HepG2 (cell line): ENCODE data around the gene TBCD. TPM values are rescaled to one million over a fixed set of nuclear protein-coding genes. Genes with fewer than 3 reads are reported as not detected.
A peak's percentile ranks its signal among the peaks of the same experiment; 100 is the strongest.

ENCODE experiments used
- FOXO4 ChIP-seq: sonication (generic); formaldehyde crosslinking; conservative IDR thresholded peaks from 2 replicates; pipeline ENCODE4 v1.8.1; 2023; ENCODE audit warnings: missing genetic modification reagents
- JUND ChIP-seq: sonication (generic); formaldehyde crosslinking; IDR thresholded peaks from 2 replicates; pipeline ENCODE4 v1.8.0; 2022; ENCODE audit warnings: mild to moderate bottlenecking, missing genetic modification reagents
- MYNN ChIP-seq: sonication (generic); formaldehyde crosslinking; IDR thresholded peaks from 2 replicates; pipeline ENCODE4 v1.4.0; 2020; ENCODE audit warnings: mild to moderate bottlenecking, low read depth, missing genetic modification reagents
- NR0B2 ChIP-seq: sonication (generic); formaldehyde crosslinking; IDR thresholded peaks from 2 replicates; pipeline ENCODE4 v1.4.0; 2020; ENCODE audit warnings: mild to moderate bottlenecking, missing genetic modification reagents
- PRMT3 ChIP-seq: sonication (generic); formaldehyde crosslinking; IDR thresholded peaks from 2 replicates; pipeline ENCODE4 v1.8.1; 2022; ENCODE audit warnings: low read depth, mild to moderate bottlenecking, moderate library complexity, missing genetic modification reagents, borderline replicate concordance
- SRSF1 ChIP-seq: fragments of 200-400 bp; formaldehyde crosslinking; optimal IDR thresholded peaks from 2 replicates; pipeline ENCODE3; 2017; ENCODE audit warnings: mild to moderate bottlenecking, low read depth, low read length, moderate library complexity
- THAP11 ChIP-seq: IDR thresholded peaks from 2 replicates; pipeline ENCODE4 v1.6.1; 2016; ENCODE audit warnings: missing biosample characterization, missing genetic modification reagents
- USF2 ChIP-seq, 2 experiments: sonication (generic) in 1 of 2; formaldehyde crosslinking in 1 of 2; IDR thresholded peaks; 2 replicates each; pipeline versions ENCODE4 v1.5.1 to v1.6.1; 2011 to 2020; ENCODE audit warnings: borderline replicate concordance in 1 of 2, low read depth in 1 of 2, low read length in 1 of 2, mild to moderate bottlenecking in 1 of 2, missing genetic modification reagents in 1 of 2, moderate library complexity in 1 of 2
- ZFX ChIP-seq: sonication (generic); formaldehyde crosslinking; IDR thresholded peaks from 2 replicates; pipeline ENCODE4 v1.4.0; 2020; ENCODE audit warnings: mild to moderate bottlenecking, low read depth, missing genetic modification reagents, moderate library complexity
- ZNF773 ChIP-seq: sonication (generic); formaldehyde crosslinking; IDR thresholded peaks from 2 replicates; pipeline ENCODE4 v1.4.0; 2020; ENCODE audit warnings: missing genetic modification reagents, borderline replicate concordance
- polyA plus RNA-seq, 8 experiments: library from polyadenylated mRNA; depleted of rRNA in 3 of 8; stranded (reverse) in 7 of 8; unstranded in 1 of 8; fragments of >200 nt; fragmentation: Illumina TruSeq in 4 of 8; extraction: Trizol in 4 of 8; gene quantifications; 2 replicates each; pipeline versions ENCODE4 v1.2.1 to v1.2.3, GENCODE V29; 2011 to 2016; ENCODE audit warnings: low read depth in 4 of 8, missing spikeins in 1 of 8, mixed read lengths in 1 of 8; ENCODE audit not compliant: insufficient read depth in 1 of 8
- total RNA-seq, 5 experiments: library from RNA; depleted of rRNA; stranded (reverse); fragments of >200 nt; fragmentation: Illumina TruSeq; extraction: Trizol; gene quantifications; 2 replicates each; pipeline ENCODE4 v1.2.3, GENCODE V29; 2016; ENCODE audit warnings: low read depth in 1 of 5
- TF ChIP-seq, protein P1 (sequence below): sonication (generic); formaldehyde crosslinking; IDR thresholded peaks from 2 replicates; pipeline ENCODE4 v1.4.0; 2020; ENCODE audit warnings: low read depth, missing genetic modification reagents

Gene TBCD
- total and polyA plus RNA-seq, 2 of the 13 experiments (the other 11 are each of a cell fraction or from before 2014, with no cell fraction given) = 33.9 to 54.8 TPM

- TF ChIP-seq NR0B2 (peak; percentile 66; the same call in 1 of the 2 replicates), SRSF1 (no peak), JUND (CRISPR knock-in tag) (no peak), THAP11 (0 out of 2 replicates have a peak, but pooled peaks have one; percentile 36), PRMT3 (CRISPR knock-in tag) (peak; percentile 48; the same call in 1 of the 2 replicates), MYNN (no peak), FOXO4 (CRISPR knock-in tag) (no peak), ZNF773 (0 out of 2 replicates have a peak, but pooled peaks have one; percentile 10), USF2 (IDR thresholded peaks at IDR 0.05; ENCODE audit: low read depth, low read length) (no peak), USF2 (CRISPR knock-in tag; IDR thresholded peaks at IDR 0.05; ENCODE audit: borderline replicate concordance) (peak; percentile 10; the same call in 1 of the 2 replicates), ZFX (CRISPR knock-in tag) (peak; percentile 85)
- TF ChIP-seq, protein P1, sequence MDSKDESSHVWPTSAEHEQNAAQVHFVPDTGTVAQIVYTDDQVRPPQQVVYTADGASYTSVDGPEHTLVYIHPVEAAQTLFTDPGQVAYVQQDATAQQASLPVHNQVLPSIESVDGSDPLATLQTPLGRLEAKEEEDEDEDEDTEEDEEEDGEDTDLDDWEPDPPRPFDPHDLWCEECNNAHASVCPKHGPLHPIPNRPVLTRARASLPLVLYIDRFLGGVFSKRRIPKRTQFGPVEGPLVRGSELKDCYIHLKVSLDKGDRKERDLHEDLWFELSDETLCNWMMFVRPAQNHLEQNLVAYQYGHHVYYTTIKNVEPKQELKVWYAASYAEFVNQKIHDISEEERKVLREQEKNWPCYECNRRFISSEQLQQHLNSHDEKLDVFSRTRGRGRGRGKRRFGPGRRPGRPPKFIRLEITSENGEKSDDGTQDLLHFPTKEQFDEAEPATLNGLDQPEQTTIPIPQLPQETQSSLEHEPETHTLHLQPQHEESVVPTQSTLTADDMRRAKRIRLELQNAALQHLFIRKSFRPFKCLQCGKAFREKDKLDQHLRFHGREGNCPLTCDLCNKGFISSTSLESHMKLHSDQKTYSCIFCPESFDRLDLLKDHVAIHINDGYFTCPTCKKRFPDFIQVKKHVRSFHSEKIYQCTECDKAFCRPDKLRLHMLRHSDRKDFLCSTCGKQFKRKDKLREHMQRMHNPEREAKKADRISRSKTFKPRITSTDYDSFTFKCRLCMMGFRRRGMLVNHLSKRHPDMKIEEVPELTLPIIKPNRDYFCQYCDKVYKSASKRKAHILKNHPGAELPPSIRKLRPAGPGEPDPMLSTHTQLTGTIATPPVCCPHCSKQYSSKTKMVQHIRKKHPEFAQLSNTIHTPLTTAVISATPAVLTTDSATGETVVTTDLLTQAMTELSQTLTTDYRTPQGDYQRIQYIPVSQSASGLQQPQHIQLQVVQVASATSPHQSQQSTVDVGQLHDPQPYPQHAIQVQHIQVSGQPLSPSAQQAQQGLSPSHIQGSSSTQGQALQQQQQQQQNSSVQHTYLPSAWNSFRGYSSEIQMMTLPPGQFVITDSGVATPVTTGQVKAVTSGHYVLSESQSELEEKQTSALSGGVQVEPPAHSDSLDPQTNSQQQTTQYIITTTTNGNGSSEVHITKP (CRISPR knock-in tag) = 0 out of 2 replicates have a peak, but pooled peaks have one; percentile 9
Observed at GRCh38 chr17:82716203-82717010, 35.5 kb upstream of the TBCD start, which contains the start of gene FN3KRP (continued).
